Measurements from ENCODE around the gene CTDP1.

CTDP1 gene

DNA sequence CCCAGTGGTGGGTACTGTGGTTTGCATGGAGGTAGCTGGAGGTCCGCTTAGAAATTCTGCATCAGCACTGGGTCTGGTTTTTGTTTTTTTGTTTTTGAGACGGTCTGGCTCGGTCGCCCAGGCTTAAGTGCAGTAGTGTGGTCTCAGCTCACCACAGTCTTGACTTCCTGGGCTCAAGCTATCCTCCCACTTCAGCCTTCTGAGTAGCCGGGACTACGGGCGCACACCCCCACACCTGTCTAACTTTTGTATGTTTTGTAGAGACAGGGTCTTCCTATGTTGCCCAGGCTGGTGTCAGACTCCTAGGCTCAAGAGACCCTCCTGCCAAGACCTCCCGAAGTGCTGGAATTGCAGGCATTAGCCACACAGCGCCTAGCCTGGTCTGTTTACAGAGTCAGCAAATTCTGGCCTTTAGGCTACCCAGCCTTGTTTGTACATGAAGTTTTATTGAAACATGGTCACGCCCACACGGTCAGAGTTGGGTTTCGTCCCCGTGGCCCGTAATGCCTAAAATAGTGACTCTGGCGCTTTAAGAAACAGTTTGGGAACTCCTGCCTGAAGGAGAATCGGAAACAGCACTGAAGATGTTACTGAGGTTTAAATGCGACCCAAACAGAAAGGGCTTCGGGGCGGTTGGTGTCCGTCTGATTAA is 32.7 kb downstream of the CTDP1 start:
- ChIA-PET POLR2A (ENCODE audit: low non-redundant PET) (no interaction called here), CTCF (no interaction called here)
- no peak for DNase-seq (ENCODE audit: low spot score)
- TF ChIP-seq, protein P1, sequence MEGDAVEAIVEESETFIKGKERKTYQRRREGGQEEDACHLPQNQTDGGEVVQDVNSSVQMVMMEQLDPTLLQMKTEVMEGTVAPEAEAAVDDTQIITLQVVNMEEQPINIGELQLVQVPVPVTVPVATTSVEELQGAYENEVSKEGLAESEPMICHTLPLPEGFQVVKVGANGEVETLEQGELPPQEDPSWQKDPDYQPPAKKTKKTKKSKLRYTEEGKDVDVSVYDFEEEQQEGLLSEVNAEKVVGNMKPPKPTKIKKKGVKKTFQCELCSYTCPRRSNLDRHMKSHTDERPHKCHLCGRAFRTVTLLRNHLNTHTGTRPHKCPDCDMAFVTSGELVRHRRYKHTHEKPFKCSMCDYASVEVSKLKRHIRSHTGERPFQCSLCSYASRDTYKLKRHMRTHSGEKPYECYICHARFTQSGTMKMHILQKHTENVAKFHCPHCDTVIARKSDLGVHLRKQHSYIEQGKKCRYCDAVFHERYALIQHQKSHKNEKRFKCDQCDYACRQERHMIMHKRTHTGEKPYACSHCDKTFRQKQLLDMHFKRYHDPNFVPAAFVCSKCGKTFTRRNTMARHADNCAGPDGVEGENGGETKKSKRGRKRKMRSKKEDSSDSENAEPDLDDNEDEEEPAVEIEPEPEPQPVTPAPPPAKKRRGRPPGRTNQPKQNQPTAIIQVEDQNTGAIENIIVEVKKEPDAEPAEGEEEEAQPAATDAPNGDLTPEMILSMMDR (conservative IDR thresholded peaks at IDR 0.05; ENCODE audit: low read depth) = no peak
- H3K27ac ChIP-seq = no peak overlapping the region

DNA sequence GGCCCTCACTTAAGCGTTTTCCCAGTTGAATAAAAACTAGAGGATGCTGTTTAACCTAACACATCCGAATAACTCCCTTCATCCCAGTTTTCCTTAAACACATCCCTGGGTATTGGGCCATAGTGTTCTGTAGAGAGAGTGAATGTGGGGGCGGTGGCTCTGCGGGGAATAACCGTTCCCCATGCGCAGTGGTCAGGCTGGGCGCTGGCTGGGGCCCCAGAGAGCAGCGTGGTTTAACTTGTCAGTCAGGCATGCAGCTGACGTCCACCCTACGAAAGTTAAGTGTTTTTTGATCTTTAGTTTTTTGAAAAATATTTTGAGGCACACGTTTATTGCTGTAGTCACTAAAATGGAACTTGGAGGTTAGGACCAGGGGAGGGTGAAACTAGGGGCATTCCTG is 33.7 kb downstream of the CTDP1 start:
- DNase-seq (ENCODE audit: low spot score) = no peak
- POLR2A ChIA-PET (ENCODE audit: low non-redundant PET) = no interaction called here
- CTCF ChIA-PET = no interaction called here
- no peak overlapping the region for H3K27ac ChIP-seq
- TF ChIP-seq, protein P1 (conservative IDR thresholded peaks at IDR 0.05; ENCODE audit: low read depth) = no peak

DNA sequence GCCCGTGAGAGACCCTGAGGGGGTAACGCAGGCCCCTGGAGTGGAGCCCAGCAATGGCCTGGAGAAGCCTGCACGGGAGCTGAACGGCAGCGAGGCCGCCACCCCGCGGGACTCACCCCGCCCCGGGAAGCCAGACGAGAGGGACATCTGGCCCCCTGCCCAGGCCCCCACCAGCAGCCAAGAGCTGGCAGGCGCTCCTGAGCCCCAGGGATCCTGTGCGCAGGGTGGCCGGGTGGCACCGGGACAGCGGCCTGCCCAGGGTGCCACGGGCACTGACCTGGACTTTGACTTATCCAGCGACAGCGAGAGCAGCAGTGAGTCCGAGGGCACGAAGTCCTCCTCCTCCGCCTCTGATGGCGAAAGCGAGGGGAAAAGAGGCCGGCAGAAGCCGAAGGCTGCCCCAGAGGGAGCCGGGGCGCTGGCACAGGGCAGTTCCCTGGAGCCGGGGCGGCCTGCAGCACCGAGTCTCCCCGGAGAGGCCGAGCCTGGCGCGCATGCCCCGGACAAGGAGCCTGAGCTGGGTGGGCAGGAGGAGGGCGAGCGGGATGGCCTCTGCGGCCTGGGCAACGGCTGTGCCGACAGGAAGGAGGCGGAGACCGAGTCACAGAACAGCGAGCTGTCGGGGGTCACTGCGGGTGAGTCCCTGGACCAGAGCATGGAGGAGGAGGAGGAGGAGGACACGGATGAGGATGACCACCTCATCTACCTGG is 35.1 kb downstream of the CTDP1 start:
- POLR2A ChIA-PET (ENCODE audit: low non-redundant PET) = no interaction called here
- DNase-seq (ENCODE audit: low spot score) = no peak
- TF ChIP-seq, protein P1 (conservative IDR thresholded peaks at IDR 0.05; ENCODE audit: low read depth) = no peak
- CTCF ChIA-PET = no interaction called here
- H3K27ac ChIP-seq = no peak overlapping the region

DNA sequence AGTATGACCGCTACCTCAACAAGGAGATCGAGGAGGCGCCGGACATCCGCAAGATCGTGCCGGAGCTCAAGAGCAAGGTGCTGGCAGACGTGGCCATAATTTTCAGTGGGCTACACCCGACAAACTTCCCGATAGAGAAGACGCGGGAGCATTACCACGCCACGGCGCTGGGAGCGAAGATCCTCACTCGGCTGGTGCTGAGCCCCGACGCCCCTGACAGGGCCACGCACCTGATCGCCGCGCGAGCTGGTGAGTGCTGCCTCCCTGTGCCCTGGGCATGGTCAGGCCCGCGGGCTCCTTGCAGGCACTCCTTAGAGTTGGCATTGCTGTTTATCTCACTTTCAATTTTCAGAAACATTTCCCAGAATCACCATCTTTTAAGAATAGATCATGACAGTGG is 35.7 kb downstream of the CTDP1 start:
- TF ChIP-seq, protein P1 (conservative IDR thresholded peaks at IDR 0.05; ENCODE audit: low read depth) = no peak
- POLR2A ChIA-PET (ENCODE audit: low non-redundant PET) = no interaction called here
- CTCF ChIA-PET = no interaction called here
- DNase-seq (ENCODE audit: low spot score) = no peak
- H3K27ac ChIP-seq = no peak overlapping the region

DNA sequence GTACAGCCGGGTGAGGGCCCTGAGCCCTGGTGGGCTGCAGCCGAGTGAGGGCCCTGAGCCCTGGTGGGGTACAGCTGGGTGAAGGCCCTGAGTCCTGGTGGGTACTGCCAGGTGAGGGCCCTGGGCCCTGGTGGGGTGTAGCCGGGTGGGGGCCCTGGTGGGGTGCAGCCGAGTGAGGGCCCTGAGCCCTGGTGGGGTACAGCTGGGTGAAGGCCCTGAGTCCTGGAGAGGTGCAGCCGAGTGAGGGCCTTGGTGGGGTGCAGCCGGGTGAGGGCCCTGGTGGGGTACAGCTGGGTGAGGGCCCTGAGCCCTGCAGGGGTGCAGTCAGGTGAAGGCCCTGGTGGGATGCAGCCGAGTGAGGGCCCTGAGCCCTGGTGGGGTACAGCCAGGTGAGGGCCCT is 37.5 kb downstream of the CTDP1 start:
- CTCF ChIA-PET = no interaction called here
- H3K27ac ChIP-seq = no peak overlapping the region
- DNase-seq (ENCODE audit: low spot score) = no peak
- TF ChIP-seq, protein P1 (conservative IDR thresholded peaks at IDR 0.05; ENCODE audit: low read depth) = no peak
- POLR2A ChIA-PET (ENCODE audit: low non-redundant PET) = no interaction called here

DNA sequence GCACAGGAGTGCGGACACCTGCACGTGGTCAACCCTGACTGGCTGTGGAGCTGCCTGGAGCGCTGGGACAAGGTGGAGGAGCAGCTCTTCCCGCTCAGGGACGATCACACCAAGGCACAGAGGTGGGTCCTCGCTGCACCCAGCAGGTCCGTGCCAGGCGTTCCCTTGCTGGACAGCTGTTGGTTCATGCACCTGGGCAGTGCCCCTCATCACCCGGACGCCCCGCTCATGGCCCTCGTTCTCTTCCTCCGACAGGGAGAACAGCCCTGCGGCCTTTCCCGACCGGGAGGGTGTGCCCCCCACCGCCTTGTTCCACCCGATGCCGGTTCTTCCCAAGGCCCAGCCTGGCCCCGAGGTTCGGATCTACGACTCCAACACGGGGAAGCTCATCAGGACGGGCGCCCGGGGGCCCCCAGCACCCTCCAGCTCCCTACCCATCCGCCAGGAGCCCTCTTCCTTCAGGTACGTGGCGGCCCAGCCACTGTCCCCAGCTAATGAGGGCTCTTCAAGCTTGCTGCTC is 38.0 kb downstream of the CTDP1 start:
- CTCF ChIA-PET = no interaction called here
- H3K27ac ChIP-seq = no peak overlapping the region
- TF ChIP-seq, protein P1 (conservative IDR thresholded peaks at IDR 0.05; ENCODE audit: low read depth) = no peak
- POLR2A ChIA-PET (ENCODE audit: low non-redundant PET) = no interaction called here
- DNase-seq (ENCODE audit: low spot score) = no peak

Data from RWPE1 (cell line).